C4-2B (cell line): ENCODE results near the gene HPCAL1.

Experiments
- H3K27ac ChIP-seq: fragments of 450-650 bp; 2 replicates; pipeline ENCODE4 v1.5.1; 2017
- ZFX ChIP-seq: fragments of 450-650 bp; IDR thresholded peaks from 2 replicates; pipeline ENCODE4 v1.6.1; 2017
- TF ChIP-seq, protein P1 (sequence below): fragments of 450-650 bp; conservative IDR thresholded peaks from 2 replicates; pipeline ENCODE4 v1.5.1; 2017; ENCODE audit warnings: mild to moderate bottlenecking

HPCAL1 gene

DNA sequence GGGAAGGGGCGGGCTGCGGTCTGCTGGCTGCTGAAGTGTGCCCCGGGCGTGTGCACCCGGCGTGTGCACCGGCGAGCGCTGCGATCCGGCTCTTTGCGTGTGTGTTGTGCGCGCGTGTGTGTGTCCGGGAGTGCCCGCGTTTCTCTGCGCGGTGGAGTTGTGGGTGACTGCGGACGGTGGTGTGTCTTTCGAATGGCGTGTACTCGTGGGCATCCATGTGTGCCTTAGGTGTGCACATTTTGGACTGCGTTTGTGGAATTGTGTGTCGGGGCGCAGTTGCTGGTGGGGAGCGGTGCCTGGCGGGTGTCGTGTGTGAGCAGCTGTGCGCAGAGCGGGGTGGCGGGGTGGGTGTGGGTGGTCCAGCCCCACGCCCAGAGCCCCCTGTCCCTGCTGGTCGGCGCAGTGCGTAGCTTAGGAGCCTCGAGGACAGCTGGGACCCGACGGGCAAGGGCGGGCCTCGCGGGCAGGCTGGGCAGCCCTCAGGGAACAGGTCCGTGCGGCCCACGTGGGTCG is 533 bp downstream of the HPCAL1 start:
- peak overlapping the region; percentile 71 for H3K27ac ChIP-seq
- TF ChIP-seq, protein P1, sequence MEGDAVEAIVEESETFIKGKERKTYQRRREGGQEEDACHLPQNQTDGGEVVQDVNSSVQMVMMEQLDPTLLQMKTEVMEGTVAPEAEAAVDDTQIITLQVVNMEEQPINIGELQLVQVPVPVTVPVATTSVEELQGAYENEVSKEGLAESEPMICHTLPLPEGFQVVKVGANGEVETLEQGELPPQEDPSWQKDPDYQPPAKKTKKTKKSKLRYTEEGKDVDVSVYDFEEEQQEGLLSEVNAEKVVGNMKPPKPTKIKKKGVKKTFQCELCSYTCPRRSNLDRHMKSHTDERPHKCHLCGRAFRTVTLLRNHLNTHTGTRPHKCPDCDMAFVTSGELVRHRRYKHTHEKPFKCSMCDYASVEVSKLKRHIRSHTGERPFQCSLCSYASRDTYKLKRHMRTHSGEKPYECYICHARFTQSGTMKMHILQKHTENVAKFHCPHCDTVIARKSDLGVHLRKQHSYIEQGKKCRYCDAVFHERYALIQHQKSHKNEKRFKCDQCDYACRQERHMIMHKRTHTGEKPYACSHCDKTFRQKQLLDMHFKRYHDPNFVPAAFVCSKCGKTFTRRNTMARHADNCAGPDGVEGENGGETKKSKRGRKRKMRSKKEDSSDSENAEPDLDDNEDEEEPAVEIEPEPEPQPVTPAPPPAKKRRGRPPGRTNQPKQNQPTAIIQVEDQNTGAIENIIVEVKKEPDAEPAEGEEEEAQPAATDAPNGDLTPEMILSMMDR, result no peak
- TF ChIP-seq ZFX, result no peak; the same call in none of the 2 replicates

- peak overlapping the region; percentile 71 for H3K27ac ChIP-seq
- TF ChIP-seq, protein P1, result no peak; the same call in 1 of the 2 replicates
- TF ChIP-seq ZFX, result no peak
Observed at GRCh38 chr2:10303694-10304378, 1.1 kb downstream of the HPCAL1 start.

DNA sequence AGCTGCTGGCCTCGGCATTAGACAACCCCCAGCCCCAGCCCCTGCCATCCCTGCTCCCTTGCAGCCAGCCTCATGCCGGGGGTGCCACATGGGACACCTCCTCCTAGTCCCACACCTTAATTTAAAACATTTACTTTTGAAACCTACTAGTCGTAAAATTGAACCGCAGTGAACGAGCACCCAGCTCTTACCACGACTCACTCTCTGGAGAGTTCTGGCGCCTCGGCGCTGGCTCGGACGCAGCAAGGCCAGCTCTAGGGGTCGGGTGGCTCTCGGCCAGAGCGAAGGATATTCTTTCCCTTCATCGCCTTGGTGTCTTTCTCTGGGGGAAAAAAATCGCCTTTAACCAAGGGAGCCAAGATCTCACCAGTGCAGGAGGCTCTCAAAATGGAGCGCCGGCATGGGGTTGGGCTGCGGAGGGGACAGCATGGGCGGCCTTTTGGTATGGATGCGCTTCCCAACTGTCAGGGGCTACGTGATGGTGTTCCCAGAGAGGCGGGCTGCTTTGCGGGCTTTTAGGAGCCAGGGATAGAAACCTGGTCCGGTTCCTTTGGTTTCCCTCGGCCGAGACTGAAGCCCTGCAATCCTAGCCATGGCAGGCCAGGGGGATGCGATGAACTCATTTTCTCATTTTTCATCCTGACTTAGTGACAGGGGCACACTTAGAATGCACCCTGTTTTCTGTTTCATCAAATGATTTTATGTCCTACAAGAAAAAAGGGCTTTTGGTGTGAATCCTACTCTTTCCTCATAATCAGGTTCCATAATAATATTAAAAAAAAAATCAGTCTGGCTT is 2.0 kb downstream of the HPCAL1 start:
- no peak for TF ChIP-seq ZFX
- TF ChIP-seq, protein P1, result no peak
- no peak overlapping the region; the same call in 1 of the 2 replicates for H3K27ac ChIP-seq

DNA sequence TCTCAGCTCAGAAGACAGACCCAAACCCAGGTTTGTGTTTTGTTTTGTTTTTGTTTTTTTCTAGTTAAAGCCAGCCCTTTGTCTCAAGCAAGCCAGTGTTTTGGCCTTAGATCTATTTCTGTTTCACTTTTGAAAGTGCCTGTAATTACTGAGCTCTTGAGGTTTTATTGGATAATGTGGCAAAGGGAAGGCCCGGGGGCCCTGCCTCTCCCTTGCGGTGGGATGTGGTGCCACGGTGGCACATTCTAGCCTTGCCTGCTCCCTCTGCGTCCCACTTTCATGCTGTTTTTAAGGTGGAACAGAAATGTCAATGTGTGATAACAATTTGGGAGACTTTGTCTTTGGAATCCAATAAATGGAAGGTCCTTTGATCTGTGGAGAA is 2.5 kb downstream of the HPCAL1 start:
- H3K27ac ChIP-seq, result no peak overlapping the region
- TF ChIP-seq, protein P1, result no peak
- no peak for TF ChIP-seq ZFX

DNA sequence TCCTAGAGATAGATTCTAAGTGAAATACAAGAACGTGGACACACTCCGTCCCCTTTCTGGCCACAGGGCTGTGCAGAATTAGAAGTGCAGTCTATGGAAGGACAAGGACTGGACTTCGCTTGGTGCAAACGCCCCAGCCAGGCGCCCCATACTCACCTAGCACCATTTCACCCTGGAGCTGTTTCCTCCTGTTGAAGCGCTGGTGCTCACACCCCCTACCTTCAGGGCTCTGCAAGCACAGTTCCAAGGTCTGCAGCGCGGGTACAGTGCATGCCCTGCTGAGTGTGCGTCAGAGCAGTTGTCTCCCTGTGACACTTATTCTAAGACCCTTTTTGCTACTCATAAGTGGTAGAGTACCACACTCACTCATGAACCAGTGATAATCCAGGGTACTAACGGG is 3.0 kb downstream of the HPCAL1 start:
- TF ChIP-seq, protein P1, result no peak
- no peak for TF ChIP-seq ZFX
- H3K27ac ChIP-seq, result no peak overlapping the region

- no peak overlapping the region for H3K27ac ChIP-seq
- TF ChIP-seq ZFX, result no peak
- TF ChIP-seq, protein P1, result no peak
Observed at GRCh38 chr2:10306901-10307463, 4.3 kb downstream of the HPCAL1 start.
